ENCODE results near the gene KRT222.

The KRT222 gene

DNA sequence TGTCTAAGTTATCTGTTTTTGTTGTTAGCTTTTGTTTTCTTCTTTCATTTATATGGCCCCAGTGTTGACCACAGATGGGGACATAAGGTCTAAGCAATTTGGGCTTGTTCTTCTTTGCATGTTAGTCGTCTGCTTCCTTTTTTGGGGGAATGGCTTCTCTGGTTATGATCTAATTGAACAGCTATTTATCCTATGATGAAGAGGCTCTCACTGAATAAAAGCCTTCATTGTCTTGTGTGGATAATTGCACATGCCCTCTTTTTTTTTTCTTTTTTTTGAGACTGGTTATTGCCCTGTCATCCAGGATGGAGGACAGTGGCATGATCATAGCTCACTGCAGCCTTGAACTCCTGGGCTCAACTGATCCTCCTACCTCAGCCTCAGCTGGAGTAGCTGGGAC, 31.1 kb downstream of the KRT222 start:
- Histone ChIP-seq H3K4me3 (ENCODE audit: low read depth, low read length, poor library complexity, severe bottlenecking) (no peak overlapping the region), H4K20me1 (ENCODE audit: insufficient read depth, low read length) (no peaks in the 10 kb centered on the region; the same call in 1 of the 2 replicates), H3K9me3 (ENCODE audit: low read length) (no peaks in the 10 kb centered on the region), H3K9ac (ENCODE audit: low read length) (no peak overlapping the region), H3K4me2 (ENCODE audit: low read length) (no peak overlapping the region), H3K27me3 (ENCODE audit: insufficient read depth, low read length) (no peaks in the 10 kb centered on the region), H3K36me3 (ENCODE audit: insufficient read depth, low read length) (peaks cover 94% of the 10 kb centered on the region), H3F3A (ENCODE audit: insufficient read depth, low read length) (no peaks in the 10 kb centered on the region), H2AFZ (ENCODE audit: low read length) (no peak overlapping the region), H3K27ac (ENCODE audit: low read depth, low read length, poor library complexity, severe bottlenecking) (no peak overlapping the region), H3K9me2 (ENCODE audit: low read depth, low read length) (no peaks in the 10 kb centered on the region), H3K79me2 (ENCODE audit: insufficient read depth, low read length) (0 out of 2 replicates have a peak, but pooled peaks cover 3% of the 10 kb centered on the region), H3K4me1 (ENCODE audit: insufficient read depth, low read length, severe bottlenecking) (no peaks in the 10 kb centered on the region)
- TF ChIP-seq EZH2 (IDR thresholded peaks at IDR 0.05; ENCODE audit: borderline replicate concordance, low read length), result no peak
- TF ChIP-seq, protein P1, sequence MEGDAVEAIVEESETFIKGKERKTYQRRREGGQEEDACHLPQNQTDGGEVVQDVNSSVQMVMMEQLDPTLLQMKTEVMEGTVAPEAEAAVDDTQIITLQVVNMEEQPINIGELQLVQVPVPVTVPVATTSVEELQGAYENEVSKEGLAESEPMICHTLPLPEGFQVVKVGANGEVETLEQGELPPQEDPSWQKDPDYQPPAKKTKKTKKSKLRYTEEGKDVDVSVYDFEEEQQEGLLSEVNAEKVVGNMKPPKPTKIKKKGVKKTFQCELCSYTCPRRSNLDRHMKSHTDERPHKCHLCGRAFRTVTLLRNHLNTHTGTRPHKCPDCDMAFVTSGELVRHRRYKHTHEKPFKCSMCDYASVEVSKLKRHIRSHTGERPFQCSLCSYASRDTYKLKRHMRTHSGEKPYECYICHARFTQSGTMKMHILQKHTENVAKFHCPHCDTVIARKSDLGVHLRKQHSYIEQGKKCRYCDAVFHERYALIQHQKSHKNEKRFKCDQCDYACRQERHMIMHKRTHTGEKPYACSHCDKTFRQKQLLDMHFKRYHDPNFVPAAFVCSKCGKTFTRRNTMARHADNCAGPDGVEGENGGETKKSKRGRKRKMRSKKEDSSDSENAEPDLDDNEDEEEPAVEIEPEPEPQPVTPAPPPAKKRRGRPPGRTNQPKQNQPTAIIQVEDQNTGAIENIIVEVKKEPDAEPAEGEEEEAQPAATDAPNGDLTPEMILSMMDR (IDR thresholded peaks at IDR 0.05; ENCODE audit: low read length), result no peak

GRCh38 chr17:40632216-40632615, 32.8 kb downstream of the KRT222 start:
- Histone ChIP-seq H3F3A (ENCODE audit: insufficient read depth, low read length) (no peaks in the 10 kb centered on the region), H4K20me1 (ENCODE audit: insufficient read depth, low read length) (no peaks in the 10 kb centered on the region; the same call in 1 of the 2 replicates), H3K27ac (ENCODE audit: low read depth, low read length, poor library complexity, severe bottlenecking) (no peak overlapping the region), H3K4me1 (ENCODE audit: insufficient read depth, low read length, severe bottlenecking) (no peaks in the 10 kb centered on the region), H3K27me3 (ENCODE audit: insufficient read depth, low read length) (no peaks in the 10 kb centered on the region), H3K9me3 (ENCODE audit: low read length) (no peaks in the 10 kb centered on the region), H3K9me2 (ENCODE audit: low read depth, low read length) (no peaks in the 10 kb centered on the region), H3K4me3 (ENCODE audit: low read depth, low read length, poor library complexity, severe bottlenecking) (no peak overlapping the region), H3K36me3 (ENCODE audit: insufficient read depth, low read length) (peaks cover 100% of the 10 kb centered on the region), H2AFZ (ENCODE audit: low read length) (no peak overlapping the region), H3K9ac (ENCODE audit: low read length) (no peak overlapping the region), H3K4me2 (ENCODE audit: low read length) (no peak overlapping the region), H3K79me2 (ENCODE audit: insufficient read depth, low read length) (no peaks in the 10 kb centered on the region)
- TF ChIP-seq EZH2 (IDR thresholded peaks at IDR 0.05; ENCODE audit: borderline replicate concordance, low read length), result no peak
- TF ChIP-seq, protein P1 (IDR thresholded peaks at IDR 0.05; ENCODE audit: low read length), result no peak

GRCh38 chr17:40629842-40630241, 35.1 kb downstream of the KRT222 start:
- no peak overlapping the region for H3K4me2 ChIP-seq (ENCODE audit: low read length)
- no peaks in the 10 kb centered on the region for H3F3A ChIP-seq (ENCODE audit: insufficient read depth, low read length)
- H3K4me1 ChIP-seq (ENCODE audit: insufficient read depth, low read length, severe bottlenecking), result peaks cover 11% of the 10 kb centered on the region
- no peak overlapping the region for H3K4me3 ChIP-seq (ENCODE audit: low read depth, low read length, poor library complexity, severe bottlenecking)
- no peak overlapping the region for H2AFZ ChIP-seq (ENCODE audit: low read length)
- H3K27ac ChIP-seq (ENCODE audit: low read depth, low read length, poor library complexity, severe bottlenecking), result no peak overlapping the region
- no peak overlapping the region for H3K9ac ChIP-seq (ENCODE audit: low read length)
- no peaks in the 10 kb centered on the region for H3K9me3 ChIP-seq (ENCODE audit: low read length)
- H4K20me1 ChIP-seq (ENCODE audit: insufficient read depth, low read length), result no peaks in the 10 kb centered on the region
- H3K27me3 ChIP-seq (ENCODE audit: insufficient read depth, low read length), result no peaks in the 10 kb centered on the region
- H3K9me2 ChIP-seq (ENCODE audit: low read depth, low read length), result no peaks in the 10 kb centered on the region
- H3K79me2 ChIP-seq (ENCODE audit: insufficient read depth, low read length), result no peaks in the 10 kb centered on the region
- TF ChIP-seq EZH2 (IDR thresholded peaks at IDR 0.05; ENCODE audit: borderline replicate concordance, low read length), result no peak
- TF ChIP-seq, protein P1 (IDR thresholded peaks at IDR 0.05; ENCODE audit: low read length), result no peak
- peaks cover 81% of the 10 kb centered on the region for H3K36me3 ChIP-seq (ENCODE audit: insufficient read depth, low read length)

Measured in OCI-LY1 (cell line).